GM18520 (cell line): ENCODE results near the gene HERC2.

Experiments used
- ATAC-seq: cut with Tn5 transposase; IDR thresholded peaks from one replicate; pipeline ENCODE4 v1.9.1; 2021; ENCODE audit not compliant: unreplicated experiment

HERC2 gene

DNA sequence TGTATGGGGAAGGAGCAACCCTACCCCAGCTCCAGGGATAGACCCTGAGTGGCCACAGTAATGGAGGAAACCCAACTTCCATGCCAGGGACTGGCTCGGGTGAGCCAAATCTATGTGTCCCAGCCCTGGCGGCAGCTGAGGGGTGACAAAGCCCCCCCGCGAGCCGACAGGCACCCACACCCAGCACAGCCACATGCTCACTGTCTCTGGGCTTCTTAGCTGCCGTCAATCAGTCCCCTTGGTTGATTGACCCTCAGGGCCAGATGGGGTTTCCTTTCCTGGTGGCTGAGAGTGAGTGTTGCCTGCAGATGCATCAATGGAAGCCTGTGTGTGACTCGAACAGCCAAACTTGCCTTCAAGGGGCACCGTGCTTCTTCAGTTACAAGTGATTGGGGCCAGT lies 220.8 kb downstream of the HERC2 start:
- ATAC-seq, result no peak

DNA sequence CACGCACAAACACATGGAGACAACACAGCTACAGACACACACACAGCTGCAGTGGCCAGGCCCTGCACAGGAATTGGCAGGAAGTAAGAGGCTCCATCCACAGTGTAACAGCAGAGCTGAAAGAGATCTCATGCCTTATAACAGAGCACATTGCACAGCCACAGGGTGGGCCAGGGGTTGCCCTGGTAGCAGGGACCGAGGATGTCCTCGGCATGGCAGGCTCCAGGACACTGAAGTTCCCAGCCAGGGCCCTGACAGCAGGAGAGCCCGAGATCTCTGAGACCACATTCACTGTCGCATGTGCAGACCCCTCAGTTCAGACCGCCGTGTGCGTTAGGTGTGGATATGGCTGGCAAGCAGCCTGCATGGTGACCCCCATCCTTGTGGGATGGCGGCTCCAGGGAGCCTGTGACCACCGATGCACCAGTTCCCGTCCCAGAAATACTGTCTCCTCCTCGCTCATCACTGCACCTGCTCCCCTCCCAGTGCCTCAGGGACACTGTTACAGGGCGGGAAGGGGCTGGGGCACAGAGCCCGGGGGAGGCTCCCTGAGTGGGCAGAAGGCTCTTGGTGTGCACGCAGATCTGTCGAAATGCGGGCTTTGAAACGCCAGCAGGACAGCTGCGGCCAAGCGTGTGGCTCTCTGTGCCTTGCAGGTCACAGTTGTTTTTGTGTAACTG lies 221.3 kb downstream of the HERC2 start:
- ATAC-seq, result no peak

DNA sequence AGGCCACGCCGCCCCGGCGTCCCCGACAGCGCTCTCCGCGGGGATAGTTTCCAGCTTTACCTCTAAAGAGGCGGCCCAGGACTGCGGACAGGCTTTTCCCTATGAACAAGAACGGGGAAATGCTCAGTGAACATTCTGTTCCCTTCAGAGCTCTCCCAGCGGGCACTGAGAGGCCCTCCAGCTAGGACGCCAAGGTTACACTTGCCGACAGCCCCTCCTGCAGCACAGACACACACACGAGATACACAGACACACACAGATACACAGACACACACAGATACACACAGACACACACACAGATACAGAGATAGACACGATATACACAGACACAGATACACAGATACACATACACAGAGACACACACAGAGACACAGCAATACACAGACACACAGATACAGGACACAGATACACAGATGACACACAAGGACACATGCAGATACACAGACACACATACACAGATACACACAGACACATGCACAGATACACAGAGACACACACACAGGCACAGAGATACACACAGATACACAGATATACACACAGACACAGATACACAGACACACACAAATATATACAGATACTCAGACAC lies 222.3 kb downstream of the HERC2 start:
- ATAC-seq, result no peak

DNA sequence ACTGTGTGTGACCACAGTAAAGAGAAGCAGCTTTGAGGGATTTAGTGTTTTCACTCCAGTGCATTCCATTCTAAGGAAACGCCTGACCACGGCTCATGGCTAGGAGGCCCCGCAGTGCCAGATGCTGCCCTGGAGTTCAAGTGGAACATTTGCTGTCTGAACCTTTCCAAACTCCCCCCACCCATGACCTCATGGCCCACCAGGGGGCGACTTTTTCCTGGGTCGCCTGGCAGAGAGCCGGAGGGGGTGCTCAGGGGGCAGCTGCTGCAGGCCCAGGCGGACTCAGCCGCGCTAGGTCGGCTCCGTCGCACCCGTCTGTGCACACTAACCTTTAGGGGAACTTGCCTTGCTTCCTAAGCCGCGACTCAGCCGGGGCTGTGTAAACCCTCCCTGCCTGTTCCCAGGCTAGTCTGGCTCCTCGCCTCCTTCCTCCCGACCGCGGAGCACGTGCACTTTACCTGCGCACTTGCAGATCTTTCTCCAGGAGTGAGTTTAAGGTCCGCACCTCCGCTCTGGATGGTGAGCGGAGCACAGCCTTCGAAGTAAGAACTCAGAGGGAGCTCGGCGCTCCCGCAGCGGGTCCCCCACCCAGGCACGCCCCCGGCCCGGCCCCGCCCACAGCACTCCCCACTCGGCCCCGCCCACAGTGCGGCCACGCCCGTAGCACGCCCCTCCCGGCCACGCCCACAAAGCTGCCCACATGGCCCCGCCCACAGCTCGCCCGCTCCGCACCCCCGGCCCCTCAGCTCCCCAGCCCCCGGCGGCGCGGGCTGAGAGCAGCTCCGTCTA lies 223.0 kb downstream of the HERC2 start, which contains the start of gene OCA2:
Gene OCA2 (minus strand): TSS at position 550 of the 789 bp plus-strand sequence. CDS start 17,441 bp downstream, outside the sequence.
- ATAC-seq, result no peak

DNA sequence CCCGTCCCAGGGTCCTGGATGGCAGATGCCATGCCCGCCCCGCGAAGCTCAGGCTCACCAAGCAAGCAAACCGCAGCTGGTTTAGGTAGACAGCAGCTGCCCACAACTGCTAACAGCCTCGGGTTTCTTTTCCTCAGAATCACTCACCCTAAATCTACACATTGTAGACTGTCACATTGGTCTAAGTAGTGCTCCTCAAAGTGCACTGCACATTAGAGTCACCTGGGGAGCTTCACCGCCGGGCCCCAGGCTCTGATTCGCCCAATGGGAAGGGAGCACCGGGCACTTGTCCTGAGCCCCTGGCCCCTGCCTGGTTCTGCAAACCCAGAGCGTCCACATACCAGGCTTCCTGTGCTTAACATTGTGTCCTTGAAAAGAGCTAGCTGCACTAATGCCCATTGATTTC lies 223.6 kb downstream of the HERC2 start:
- ATAC-seq, result no peak

DNA sequence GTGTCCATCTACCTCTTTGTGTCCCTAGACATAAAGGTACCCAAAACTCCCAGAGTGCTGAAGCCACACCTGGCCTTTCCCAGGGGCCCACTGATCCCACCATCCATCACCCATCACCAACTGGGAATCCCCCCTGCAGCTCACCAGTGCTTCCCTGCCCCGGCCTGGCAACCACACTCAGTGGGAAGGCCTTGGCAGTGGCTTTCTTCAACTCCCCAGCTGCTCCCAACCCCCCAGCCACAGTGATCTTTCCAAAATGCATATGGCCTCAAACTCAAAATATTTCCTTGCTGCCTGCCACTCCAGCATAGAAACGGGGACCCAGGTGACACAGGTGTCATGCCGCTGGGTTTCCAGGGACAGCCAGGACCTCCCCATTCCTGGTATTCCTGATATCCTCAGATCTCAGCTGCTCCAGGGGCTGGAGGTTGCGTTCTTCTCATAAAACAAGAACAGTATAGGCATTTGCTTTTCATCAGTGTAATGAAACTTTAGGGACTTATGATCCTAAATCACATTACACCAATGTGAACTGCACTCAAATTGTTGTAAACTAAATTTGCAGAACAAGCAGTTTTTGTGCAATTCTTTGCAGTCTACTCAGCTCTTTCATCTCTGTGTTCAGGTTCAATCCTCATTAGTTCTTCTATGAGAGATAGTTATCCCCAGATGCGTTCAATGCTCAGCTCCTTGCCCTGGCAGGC lies 224.2 kb downstream of the HERC2 start:
- no peak for ATAC-seq

DNA sequence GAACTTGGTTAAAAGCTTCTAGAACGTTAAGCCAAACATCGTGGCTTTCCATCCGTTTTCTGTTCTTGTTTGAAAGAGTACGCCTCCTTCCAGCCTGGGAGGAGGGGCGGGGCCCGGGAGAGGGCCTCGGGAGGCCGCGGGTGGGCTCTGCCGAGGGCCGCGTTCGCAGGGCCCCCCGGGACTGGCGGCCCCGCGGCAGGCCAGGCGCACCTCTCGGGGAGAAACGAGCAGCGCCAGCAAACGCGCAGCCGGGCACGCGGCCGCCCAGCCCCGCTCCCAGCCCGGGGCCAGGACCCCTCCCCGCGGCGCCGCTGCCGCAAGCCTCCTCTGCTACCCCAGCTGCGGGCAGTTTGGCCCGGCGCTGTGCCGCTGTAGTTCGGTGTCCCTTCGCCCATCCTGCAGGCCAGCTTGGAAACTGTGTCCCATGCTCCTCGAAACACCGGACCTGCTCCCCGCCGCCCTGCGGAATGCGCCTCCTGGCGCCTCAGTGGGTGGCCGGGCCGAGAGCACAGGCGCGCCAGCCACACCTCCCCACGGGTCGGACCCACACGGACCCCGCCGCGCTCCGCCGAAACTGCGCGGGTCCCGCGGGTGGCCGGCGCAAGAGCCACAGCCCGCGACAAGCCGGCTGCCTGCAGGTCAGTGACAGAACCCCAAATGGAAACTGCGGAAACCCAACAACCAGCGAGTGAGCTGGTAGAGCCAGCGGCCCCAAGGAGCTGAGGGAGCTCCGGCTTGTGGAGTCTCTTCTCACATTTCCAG lies 225.1 kb downstream of the HERC2 start:
- ATAC-seq, result no peak

DNA sequence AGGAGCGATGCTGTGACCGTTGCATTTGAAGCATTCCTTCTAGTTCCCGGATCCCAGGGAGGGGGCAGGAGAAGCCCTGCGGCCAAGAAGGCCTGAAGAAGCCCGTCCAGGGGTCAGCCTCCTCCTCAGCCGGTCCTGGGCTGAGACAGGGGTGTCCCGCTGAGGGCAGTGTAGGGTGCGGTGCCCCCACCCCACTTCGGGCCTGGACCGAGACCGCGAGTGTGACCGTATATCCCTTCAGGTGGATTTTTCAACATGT lies 225.6 kb downstream of the HERC2 start:
- no peak for ATAC-seq

DNA sequence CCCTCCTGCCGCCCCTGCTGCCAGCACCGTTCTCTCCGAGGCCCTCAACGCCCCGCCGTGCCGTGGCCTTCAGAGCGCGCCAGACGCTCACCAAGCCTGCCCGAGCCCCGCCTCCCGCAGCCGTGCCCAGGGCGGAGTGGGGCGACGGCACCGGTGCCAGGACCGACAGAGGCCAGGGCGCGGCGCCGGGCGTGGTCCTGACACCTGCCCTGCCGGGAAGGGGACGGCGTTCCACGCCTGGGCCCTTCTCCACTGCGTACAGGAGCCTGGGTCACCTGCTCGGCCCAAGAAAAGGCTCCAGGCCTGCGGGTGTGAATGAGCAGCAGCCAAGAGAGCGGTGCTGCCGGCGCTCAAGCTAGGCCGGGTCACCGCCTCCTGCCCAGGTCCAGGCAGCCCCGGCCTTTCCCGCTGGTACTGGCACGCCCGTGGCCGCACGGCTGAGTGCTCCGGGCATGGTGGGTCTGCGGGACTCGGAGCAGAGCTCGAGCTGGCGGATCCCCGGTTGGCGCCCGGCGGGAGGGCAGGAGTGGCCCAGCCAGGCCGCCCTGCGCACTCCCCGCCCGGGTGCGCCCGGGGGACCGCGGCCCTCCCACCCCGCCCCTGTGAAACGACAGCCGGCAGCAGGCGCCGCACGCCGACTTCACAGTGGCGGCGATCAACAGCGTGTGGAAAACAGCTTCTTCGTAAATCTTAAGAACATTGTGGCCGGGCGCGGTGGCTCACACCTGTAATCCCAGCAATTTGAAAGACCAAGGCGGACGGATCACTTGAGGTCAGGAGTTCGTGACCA lies 227.1 kb downstream of the HERC2 start:
- ATAC-seq, result no peak

DNA sequence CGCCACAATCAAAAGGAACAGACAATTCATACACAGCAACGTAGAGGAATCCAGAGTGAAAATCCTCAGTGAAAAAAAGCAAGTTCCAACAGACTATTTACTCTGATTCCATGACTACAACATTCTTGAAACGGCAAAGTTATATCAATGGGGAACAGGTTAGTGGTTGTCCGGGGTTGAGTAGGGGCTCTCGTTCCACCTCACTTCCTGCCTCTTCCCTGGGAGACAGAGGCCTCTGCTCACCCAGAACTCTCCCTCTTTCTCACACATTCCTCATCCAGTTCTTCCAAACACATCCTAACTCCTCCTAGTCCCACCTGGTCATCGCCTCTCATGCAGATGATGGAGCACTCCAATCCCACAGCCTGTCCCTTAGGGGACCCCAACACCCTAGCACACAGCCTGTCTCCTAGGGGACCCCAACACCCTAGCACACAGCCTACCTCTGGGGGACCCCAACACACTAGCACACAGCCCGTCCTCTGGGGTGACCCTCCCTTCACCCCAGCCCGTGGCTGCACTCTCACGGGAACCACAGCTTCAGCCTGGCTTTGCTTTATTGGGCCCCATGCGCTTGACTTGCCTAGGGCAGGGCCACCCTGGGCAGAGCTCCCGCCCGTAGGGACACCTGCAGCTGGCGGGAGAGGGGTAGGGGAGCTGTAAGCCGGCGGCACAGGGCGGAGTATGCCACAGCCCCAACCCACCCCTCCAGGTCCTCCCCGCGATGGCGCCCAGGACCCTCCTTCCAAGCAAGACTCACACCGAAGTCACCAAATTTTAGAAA lies 228.0 kb downstream of the HERC2 start:
- ATAC-seq, result no peak

DNA sequence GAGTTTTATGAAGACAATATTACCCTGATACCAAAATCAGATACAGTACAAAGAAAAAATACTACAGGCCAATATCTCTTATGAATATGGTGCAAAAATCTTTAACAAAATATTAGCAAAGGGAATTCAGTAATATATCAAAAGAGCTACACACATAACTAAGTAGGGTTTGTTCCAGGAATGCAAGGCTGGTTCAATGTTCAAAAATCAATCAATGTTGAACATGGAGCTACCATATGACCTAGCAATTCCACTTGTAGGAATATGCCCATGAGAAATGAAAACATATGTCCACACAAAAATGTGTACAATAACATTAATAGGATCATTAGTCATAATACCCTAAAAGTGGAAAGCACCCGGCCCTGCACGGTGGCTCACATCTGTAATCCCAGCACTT lies 230.7 kb downstream of the HERC2 start:
- ATAC-seq, result no peak

DNA sequence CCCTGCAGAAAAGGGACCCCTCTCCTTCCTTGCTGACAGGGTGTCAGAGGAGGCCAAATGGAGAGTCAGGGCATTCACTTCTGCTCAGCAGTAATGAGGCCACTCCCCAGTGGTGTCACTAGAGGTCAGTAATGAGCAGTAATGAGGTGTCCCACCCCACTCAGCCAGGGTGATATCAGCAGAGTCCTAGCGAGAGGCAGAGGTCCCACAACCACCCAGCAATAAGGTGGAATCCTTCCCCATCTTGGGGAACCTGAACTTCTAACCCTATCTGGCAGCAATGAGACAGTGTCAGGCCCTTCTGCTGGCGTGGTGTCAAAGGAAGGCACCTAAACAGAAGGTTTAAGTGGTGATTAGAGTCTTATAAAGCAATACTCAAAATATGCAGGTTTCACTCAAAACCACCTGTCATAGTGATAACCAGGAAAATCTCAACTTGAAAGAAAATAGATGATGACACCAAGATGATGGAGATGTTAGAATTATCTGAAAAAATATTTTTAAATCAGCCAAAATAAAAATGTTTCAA lies 235.7 kb downstream of the HERC2 start:
- peak; percentile 96 for ATAC-seq

DNA sequence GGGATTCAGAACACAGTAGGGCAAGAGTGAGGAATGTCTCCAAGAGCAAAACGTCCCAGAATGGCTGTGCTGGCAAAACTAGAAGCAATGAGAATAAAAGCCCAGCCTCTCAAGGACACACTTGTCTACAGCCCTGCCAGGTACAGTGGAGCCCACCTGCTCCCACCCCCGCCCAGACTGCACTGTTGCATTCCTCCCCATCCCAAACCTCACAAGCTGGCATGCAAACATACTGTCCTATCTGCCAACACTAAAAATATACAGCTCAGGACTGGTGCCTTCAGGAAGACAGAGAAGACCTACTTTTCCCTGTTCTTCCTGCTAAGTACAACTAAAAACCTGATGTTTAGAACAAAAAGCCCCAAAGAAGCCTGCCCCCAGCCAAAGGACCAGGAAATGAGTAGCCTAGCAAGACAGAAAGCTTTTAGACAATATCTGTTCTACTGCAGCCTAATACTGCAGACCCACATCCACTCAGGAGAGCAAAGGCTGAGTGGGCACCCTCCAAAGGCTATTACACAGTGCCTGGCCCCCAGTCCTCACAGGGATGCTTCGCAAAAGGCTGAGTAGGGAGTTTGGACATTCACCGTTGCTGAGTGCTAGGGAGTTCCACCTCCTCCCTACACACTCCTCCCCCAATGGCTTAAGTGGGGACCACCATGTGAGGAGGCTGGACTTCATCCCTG lies 236.3 kb downstream of the HERC2 start:
- ATAC-seq, result no peak

DNA sequence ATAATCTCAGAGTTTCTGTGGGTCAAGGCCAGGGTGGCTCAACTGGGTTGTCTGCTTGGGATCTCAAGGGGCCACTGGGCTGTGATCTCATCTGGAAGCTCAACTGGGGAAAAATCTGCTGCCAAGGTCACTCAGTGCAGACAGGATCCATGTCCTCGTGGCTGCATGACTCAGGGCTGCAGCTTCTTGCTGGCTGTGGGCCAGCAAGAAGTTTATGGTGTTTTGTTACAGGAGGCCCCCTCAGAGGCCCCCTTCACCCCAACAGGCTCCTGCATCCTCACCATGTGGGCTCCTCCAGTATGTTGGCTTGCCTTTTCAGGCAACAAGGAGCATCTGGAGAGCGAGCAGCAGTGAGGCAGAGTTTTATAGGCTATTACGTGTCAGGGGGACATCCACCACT lies 237.4 kb downstream of the HERC2 start:
- no peak for ATAC-seq

DNA sequence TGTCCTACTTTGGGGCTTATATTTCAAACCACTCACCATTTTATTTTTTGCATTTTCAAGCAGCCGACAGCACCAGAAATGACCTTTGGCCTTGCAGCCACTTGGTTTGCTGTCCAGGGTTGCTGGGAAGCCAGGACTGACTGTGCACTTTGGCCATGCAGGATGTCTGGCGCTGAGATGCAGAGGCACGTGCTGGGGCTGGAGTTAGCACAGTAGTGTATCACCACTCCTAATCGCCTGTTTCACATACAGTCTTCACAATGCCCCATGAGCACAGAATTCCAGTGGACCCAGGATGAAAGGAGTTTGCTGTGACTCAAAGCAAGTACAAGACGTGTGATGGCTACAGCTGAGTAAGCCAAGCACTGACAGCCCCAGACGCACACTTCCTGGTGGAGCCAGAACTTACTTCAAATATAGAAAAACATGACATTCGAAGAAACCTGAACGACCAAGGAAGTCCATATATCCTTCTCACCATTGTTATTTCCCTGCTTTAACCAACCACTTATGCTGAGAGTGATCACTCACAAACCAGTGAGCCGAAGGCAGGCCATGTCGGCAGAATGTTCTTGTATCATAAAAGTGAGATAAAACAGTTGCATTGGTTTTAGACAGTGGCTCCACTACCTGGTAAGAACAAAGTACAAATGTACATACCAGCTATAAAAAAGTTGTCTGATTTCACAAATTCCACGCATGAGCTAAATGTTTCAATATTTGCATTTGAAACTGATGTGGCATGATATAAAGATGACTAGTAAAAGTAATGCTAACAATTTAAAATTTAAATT lies 238.9 kb downstream of the HERC2 start:
- ATAC-seq, result no peak

DNA sequence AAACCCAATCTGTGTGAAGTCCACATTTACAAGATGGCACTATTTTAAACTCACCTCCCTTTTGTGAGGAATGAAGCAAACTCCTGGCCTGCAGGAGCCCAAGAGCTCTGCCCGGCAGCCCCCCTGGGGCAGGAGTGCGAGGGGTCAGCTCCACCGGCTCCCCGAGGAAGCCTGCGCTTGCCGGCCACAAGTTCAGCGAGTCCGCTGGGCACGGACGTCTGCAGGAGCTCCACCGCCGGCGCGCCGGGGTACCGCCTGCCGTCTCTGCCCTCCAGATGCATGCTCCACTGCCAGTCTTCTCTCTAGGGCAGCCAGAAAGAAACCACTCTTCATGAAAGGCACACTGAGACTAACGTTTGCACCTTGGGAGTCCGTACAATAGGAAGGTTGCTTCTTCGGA lies 240.4 kb downstream of the HERC2 start:
- no peak for ATAC-seq

DNA sequence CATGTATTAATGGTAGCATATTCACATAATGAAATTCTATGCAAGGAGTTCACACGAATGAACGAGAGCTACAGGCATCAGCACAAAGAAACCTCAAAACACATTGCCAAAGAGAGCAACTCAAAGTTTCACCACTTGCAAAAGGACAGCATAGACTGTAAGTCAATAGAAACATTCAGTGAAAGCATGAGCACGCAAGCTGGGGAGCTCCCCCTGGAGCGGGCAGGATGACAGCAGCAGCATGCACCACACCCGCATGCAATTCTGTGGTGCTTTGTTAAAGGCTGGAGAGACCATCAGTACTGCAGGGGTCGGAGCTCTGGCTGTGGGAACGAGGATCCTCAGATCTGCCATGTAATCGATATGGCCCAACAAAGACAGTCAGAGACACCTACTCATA lies 241.6 kb downstream of the HERC2 start:
- no peak for ATAC-seq
